ENCODE measurements around the gene GPC1.

DNA sequence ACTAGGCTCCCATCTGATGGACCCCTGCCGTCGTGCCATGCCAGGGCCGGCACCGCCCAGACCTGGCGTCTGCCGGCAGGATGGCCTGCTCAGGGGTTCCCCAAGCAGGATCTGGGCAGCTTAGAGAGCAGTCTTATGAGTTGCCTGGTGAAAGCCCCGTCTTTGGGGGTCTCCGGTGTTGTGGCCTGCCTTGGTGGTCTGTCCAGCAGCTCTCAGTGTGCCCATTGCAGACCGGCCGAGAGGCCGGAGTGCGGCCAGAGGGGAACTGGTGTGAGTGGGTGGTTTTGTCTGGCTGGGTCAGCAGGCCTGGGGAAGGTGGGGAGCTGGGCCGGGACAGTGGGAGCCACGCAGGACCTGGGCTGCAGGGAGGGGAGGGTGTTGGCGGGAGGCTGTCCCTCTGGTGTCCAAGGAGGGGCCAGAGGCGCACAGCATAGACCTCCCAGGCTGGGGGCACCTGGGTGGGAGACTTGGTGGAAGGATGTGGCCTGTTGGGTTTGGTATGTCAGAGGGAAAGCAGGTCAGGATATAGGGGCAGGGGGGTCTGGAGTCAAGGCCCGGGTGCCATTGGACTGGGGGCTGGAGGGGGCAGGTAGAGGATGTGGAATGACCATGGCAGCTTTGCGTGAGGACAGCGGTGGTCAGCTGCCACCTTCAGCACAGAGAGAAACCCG is 16.5 kb downstream of the GPC1 start:
- no peak for TF ChIP-seq POLR2A (IDR thresholded peaks at IDR 0.05)
- TF ChIP-seq, protein P1, sequence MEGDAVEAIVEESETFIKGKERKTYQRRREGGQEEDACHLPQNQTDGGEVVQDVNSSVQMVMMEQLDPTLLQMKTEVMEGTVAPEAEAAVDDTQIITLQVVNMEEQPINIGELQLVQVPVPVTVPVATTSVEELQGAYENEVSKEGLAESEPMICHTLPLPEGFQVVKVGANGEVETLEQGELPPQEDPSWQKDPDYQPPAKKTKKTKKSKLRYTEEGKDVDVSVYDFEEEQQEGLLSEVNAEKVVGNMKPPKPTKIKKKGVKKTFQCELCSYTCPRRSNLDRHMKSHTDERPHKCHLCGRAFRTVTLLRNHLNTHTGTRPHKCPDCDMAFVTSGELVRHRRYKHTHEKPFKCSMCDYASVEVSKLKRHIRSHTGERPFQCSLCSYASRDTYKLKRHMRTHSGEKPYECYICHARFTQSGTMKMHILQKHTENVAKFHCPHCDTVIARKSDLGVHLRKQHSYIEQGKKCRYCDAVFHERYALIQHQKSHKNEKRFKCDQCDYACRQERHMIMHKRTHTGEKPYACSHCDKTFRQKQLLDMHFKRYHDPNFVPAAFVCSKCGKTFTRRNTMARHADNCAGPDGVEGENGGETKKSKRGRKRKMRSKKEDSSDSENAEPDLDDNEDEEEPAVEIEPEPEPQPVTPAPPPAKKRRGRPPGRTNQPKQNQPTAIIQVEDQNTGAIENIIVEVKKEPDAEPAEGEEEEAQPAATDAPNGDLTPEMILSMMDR (IDR thresholded peaks at IDR 0.05) = no peak

All from right lobe of liver (tissue), 4 donors.